ENCODE measurements around the gene ERMN.

ERMN gene

DNA sequence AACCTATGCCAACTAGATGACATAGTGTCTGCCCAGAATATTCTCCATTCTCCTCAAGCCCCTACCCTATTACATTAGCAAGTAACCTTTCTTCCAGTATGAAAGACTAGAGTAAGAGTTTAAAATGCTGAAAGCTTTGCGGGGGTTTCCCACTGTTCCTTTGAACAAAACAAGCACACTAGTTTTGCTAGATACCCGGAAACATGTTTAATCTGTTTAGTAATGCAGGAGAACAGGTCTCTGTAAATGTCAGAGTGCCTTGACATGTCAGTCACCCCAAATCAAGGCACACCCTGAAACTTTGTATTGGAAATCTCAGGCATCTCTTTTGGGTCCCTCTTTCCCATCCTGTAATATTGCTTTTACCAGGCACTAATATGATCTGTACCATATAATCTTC lies 56.6 kb downstream of the ERMN start:
- TF ChIP-seq POLR2AphosphoS5 (IDR thresholded peaks at IDR 0.05; ENCODE audit: low read depth, low read length), result no peak
- no peak for TF ChIP-seq REST (IDR thresholded peaks at IDR 0.05; ENCODE audit: insufficient read depth in 1 of 2, low read depth in 2 of 2, low read length in 2 of 2)
- TF ChIP-seq FOXP2 (optimal IDR thresholded peaks at IDR 0.05; ENCODE audit: borderline replicate concordance, extremely low read depth, extremely low read length, insufficient read depth), result no peak
- TF ChIP-seq TAF1 (IDR thresholded peaks at IDR 0.05; ENCODE audit: borderline replicate concordance, insufficient read depth, low read length), result no peak
- no peak for TF ChIP-seq SIN3A (IDR thresholded peaks at IDR 0.05; ENCODE audit: borderline replicate concordance, insufficient read depth, low read length)
